OCI-LY3 (cell line): Measurements from ENCODE around the gene ERBB3.

Source experiments
- H2AFZ ChIP-seq: fragments of 200-600, 300-600 bp; shearing (Covaris generic); 2 replicates; pipeline ENCODE4 v1.6.0; 2014; ENCODE audit warnings: antibody characterized with exemption, low read depth, low read length
- H3K27ac ChIP-seq: fragments of 200-600, 300-600 bp; sonication (generic); 2 replicates; pipeline ENCODE4 v1.5.1; 2014; ENCODE audit warnings: mild to moderate bottlenecking, low read length, moderate library complexity, mixed read lengths
- H3K27me3 ChIP-seq: fragments of 200-600, 300-600 bp; sonication (generic); 2 replicates; pipeline ENCODE4 v1.6.1; 2014; ENCODE audit warnings: low read depth, low read length, mixed read lengths
- H3K36me3 ChIP-seq: fragments of 200-600, 300-600 bp; sonication (generic); replicated peaks from 2 replicates; pipeline ENCODE3; 2014; ENCODE audit warnings: low read depth, low read length, mixed read lengths
- H3K4me1 ChIP-seq: fragments of 300-600, 200-600 bp; sonication (generic); 2 replicates; pipeline ENCODE4 v1.6.1; 2014; ENCODE audit warnings: low read length, mixed read lengths
- H3K4me2 ChIP-seq: fragments of 200-600, 300-600 bp; sonication (generic); 2 replicates; pipeline ENCODE4 v1.6.1; 2014; ENCODE audit warnings: low read length, mixed read lengths
- H3K4me3 ChIP-seq: fragments of 300-600, 200-600 bp; sonication (generic); 2 replicates; pipeline ENCODE4 v1.5.1; 2014; ENCODE audit warnings: antibody characterized with exemption, mild to moderate bottlenecking, low read length, moderate library complexity
- H3K79me2 ChIP-seq: fragments of 300-600, 200-600 bp; shearing (Covaris generic); 2 replicates; pipeline ENCODE4 v1.6.1; 2014; ENCODE audit warnings: mild to moderate bottlenecking, low read length, mixed read lengths
- H3K9ac ChIP-seq: fragments of 300-600, 200-600 bp; shearing (Covaris generic); 2 replicates; pipeline ENCODE4 v1.6.0; 2014; ENCODE audit warnings: mild to moderate bottlenecking, low read length, moderate library complexity
- H3K9me3 ChIP-seq: fragments of 200-600, 300-600 bp; shearing (Covaris generic); 2 replicates; pipeline ENCODE4 v1.6.1; 2014; ENCODE audit warnings: low read length, mixed read lengths; ENCODE audit not compliant: insufficient read depth
- H4K20me1 ChIP-seq: fragments of 200-600, 300-600 bp; sonication (generic); 2 replicates; pipeline ENCODE4 v1.6.1; 2016; ENCODE audit warnings: low read length, mixed read lengths; ENCODE audit not compliant: insufficient read depth
- CTCF ChIP-seq: fragments of 200-600, 300-600 bp; sonication (generic); IDR thresholded peaks from 2 replicates; pipeline ENCODE4 v1.5.1; 2014; ENCODE audit warnings: antibody characterized with exemption, low read length, low read depth
- EZH2phosphoT487 ChIP-seq: fragments of 200-600 bp; shearing (Covaris generic); IDR thresholded peaks from 2 replicates; pipeline ENCODE4 v1.6.1; 2018; ENCODE audit warnings: antibody characterized with exemption, mixed run types, low read depth

ERBB3 gene

GRCh38 chr12:56146492-56147460 is 66.8 kb downstream of the ERBB3 start:
- no peak for TF ChIP-seq EZH2phosphoT487
- no peak for TF ChIP-seq CTCF

GRCh38 chr12:56150563-56150962 is 70.6 kb downstream of the ERBB3 start:
- H3K9me3 ChIP-seq, result no peaks in the 10 kb centered on the region
- H2AFZ ChIP-seq, result no peak overlapping the region
- no peak overlapping the region for H3K4me3 ChIP-seq
- peaks cover 11% of the 10 kb centered on the region for H3K4me1 ChIP-seq
- H3K27me3 ChIP-seq, result no peaks in the 10 kb centered on the region
- no peak overlapping the region for H3K27ac ChIP-seq
- TF ChIP-seq EZH2phosphoT487, result no peak
- TF ChIP-seq CTCF, result no peak
- no peak overlapping the region for H3K4me2 ChIP-seq
- peaks cover 8% of the 10 kb centered on the region; the same call in 1 of the 2 replicates for H3K79me2 ChIP-seq
- H4K20me1 ChIP-seq, result no peaks in the 10 kb centered on the region
- no peak overlapping the region for H3K9ac ChIP-seq
- no peaks in the 10 kb centered on the region for H3K36me3 ChIP-seq

More at GRCh38 chr12:56146492-56147460, 66.8 kb downstream of the ERBB3 start:
- Histone ChIP-seq H3K79me2 (peaks cover 4% of the 10 kb centered on the region; the same call in 1 of the 2 replicates), H3K4me1 (peaks cover 3% of the 10 kb centered on the region; the same call in 1 of the 2 replicates), H3K27ac (no peak overlapping the region), H3K4me2 (no peak overlapping the region), H3K4me3 (no peak overlapping the region), H3K9ac (no peak overlapping the region), H2AFZ (no peak overlapping the region), H3K36me3 (peaks cover 33% of the 10 kb centered on the region), H4K20me1 (no peaks in the 10 kb centered on the region), H3K27me3 (no peaks in the 10 kb centered on the region), H3K9me3 (no peaks in the 10 kb centered on the region)

- Histone ChIP-seq H2AFZ (peak overlapping the region; percentile 88), H3K79me2 (peaks cover 8% of the 10 kb centered on the region; the same call in 1 of the 2 replicates), H3K36me3 (no peaks in the 10 kb centered on the region), H3K4me1 (peaks cover 11% of the 10 kb centered on the region), H3K4me2 (peak overlapping the region; percentile 91), H3K27ac (peak overlapping the region; percentile 78), H4K20me1 (no peaks in the 10 kb centered on the region), H3K27me3 (no peaks in the 10 kb centered on the region), H3K4me3 (peak overlapping the region; percentile 91), H3K9ac (peak overlapping the region; percentile 86), H3K9me3 (no peaks in the 10 kb centered on the region)
- peak; percentile 34 for TF ChIP-seq CTCF
- TF ChIP-seq EZH2phosphoT487, result no peak
Measured at GRCh38 chr12:56151672-56152131, 71.7 kb downstream of the ERBB3 start.

- H3K9me3 ChIP-seq, result no peaks in the 10 kb centered on the region
- peak within 1 kb of the TSS; percentile 94 for H3K4me2 ChIP-seq
- peaks cover 15% of the 10 kb centered on the region for H3K4me1 ChIP-seq
- peak within 1 kb of the TSS; percentile 88 for H2AFZ ChIP-seq
- peak within 1 kb of the TSS; percentile 86 for H3K9ac ChIP-seq
- H3K79me2 ChIP-seq, result peaks cover 8% of the 10 kb centered on the region; the same call in 1 of the 2 replicates
- H3K27ac ChIP-seq, result peak within 1 kb of the TSS; percentile 78
- no peaks in the 10 kb centered on the region for H4K20me1 ChIP-seq
- H3K27me3 ChIP-seq, result no peaks in the 10 kb centered on the region
- TF ChIP-seq CTCF (no peak), EZH2phosphoT487 (no peak)
- H3K36me3 ChIP-seq, result no peaks in the 10 kb centered on the region
- H3K4me3 ChIP-seq, result peak within 1 kb of the TSS; percentile 91
Measured at GRCh38 chr12:56152132-56152755, 72.3 kb downstream of the ERBB3 start, which contains the start of gene MYL6B. MYL6B (plus strand) TSS chr12:56152587; CDS start chr12:56153919, 1,332 bp downstream.
